Activated T-cell treated with anti-CD3 and anti-CD28 coated beads, Interleukin-2, amount 50 U/mL, for 1 hour (primary cell): ENCODE measurements around the gene RCCD1.

Experiments
- DNase-seq: peaks from one replicate; pipeline ENCODE4 v3.0.0-alpha.2; 2020

The RCCD1 gene

DNA sequence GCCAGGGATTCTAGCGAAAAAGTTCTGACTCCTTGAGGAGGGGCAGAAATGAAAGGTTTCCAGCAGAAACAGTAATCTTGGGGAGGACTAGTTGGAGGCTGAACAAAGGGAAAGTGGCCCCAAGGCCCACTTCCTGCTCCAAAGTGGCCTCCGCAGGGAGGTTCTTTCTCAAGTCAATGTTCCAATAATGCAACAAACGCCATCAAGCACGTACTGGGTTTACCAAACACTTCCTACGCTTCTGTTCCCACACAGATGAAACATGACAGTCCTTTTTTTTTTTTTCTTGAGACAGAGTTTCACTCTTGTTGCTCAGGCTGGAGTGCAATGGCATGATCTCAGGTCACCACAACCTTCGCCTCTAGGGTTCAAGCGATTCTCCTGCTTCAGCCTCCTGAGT lies 9.6 kb upstream of the RCCD1 start:
- DNase-seq = no peak

- DNase-seq = no peak
These were observed 8.1 kb upstream of the RCCD1 start for GRCh38 chr15:90946538-90946937.

GRCh38 chr15:90946941-90947576 lies 7.6 kb upstream of the RCCD1 start:
- DNase-seq = no peak

DNA sequence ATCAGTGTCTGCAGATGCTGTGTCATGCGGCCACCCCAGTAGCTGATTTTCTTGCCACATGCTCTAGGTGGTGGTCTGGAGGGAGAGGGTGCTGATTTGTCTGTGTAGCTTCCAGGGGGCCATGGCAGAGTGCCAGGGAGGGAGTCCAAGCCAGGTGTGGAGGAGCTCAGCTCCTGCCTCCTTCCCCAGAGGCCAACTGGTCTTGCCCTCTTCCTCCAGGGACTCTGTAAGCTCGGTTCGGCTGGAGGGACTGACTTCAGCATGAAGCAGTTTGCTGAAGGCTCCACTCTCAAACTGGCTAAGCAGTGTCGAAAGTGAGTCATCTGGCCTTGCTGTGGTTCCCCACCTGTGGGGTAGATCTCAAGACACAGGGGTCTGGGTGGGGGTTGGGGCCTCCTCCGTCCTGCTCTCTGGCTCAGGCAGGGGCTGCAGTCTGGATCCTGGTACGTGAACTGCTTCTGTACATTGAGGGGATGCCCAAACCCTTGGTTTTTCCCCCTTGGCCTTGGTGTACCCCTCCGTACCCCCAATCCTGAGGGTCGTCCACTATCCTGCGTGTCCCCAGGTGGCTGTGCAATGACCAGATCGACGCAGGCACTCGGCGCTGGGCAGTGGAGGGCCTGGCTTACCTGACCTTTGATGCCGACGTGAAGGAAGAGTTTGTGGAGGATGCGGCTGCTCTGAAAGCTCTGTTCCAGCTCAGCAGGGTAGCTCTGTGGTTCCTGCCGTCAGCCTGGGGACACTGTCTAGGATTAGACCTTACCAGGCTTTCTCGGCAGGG lies 6.9 kb upstream of the RCCD1 start:
- no peak for DNase-seq

DNA sequence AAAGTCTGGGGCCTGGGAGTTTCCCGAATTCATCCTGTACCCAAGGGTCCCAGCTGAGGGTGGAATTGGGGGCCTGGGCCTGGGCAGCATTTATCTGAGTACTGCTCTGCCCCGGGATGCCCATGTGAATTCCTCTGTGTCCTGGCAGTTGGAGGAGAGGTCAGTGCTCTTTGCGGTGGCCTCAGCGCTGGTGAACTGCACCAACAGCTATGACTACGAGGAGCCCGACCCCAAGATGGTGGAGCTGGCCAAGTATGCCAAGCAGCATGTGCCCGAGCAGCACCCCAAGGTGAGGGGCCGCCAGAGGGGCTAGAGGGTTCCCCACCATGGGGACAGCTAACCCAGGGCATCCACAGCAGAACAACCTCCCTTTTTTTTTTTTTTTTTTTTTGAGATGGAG lies 6.2 kb upstream of the RCCD1 start:
- no peak for DNase-seq

- no peak for DNase-seq
These were observed 4.6 kb upstream of the RCCD1 start for GRCh38 chr15:90949979-90950675.

DNA sequence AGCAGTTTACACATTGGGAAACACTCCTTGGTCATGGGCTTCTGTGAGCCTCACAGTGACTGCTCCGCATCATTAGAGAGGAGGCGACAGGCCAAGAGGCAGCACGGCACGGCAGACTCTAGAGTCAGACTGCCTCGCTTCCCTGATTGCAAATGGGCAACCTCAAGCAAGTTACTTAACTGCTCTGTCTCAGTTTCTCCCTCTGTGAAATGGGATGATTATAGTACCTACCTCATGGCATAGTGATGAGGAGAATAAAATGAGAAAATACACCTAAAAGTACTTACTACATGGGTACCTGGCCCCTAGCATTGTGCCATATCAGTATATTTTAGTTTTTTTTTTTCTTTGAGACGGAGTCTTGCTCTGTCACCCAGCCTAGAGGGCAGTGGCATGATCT lies 4.0 kb upstream of the RCCD1 start:
- DNase-seq = no peak

GRCh38 chr15:90952901-90953677 lies 1.6 kb upstream of the RCCD1 start:
- DNase-seq = no peak

DNA sequence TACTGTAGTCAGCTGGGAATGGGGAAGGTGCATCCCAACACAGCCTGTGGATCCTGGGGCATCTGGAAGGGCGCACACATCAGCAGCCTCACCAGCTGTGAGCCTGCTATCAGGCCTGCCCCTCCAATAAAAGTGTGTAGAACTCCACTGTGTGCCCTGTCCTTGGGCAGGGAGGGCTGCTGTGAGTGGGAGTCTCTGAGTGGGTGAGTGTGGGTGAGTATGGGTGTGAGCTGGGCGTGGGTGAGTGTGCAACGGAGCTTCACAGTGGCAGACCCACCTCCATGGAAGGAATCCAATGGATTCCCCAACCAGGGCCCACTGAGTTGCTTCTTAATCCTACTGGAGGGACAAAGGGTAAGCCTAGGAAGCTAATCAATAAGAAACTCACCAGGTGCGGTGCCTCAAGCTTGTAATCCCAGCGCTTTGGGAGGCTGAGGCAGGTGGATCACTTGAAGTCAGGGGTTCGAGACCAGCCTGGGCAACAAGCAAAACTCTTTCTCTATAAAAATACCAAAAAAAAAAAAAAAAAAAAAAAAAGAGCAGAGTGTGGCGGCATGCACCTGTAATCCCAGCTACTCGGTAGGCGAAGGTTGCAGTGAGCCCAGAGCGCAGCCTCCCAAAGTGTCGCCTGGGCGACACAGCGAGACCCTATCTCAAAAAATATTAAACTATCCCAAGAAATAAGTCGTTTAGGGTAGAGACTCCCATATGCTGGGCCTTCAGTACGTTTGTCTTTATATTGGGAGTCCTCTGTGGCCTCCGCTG lies 555 bp upstream of the RCCD1 start:
- no peak for DNase-seq

- no peak for DNase-seq
These were observed 1.1 kb downstream of the RCCD1 start for GRCh38 chr15:90955624-90956273.

GRCh38 chr15:90956274-90957030 lies 1.8 kb downstream of the RCCD1 start:
- peak; percentile 75 for DNase-seq

DNA sequence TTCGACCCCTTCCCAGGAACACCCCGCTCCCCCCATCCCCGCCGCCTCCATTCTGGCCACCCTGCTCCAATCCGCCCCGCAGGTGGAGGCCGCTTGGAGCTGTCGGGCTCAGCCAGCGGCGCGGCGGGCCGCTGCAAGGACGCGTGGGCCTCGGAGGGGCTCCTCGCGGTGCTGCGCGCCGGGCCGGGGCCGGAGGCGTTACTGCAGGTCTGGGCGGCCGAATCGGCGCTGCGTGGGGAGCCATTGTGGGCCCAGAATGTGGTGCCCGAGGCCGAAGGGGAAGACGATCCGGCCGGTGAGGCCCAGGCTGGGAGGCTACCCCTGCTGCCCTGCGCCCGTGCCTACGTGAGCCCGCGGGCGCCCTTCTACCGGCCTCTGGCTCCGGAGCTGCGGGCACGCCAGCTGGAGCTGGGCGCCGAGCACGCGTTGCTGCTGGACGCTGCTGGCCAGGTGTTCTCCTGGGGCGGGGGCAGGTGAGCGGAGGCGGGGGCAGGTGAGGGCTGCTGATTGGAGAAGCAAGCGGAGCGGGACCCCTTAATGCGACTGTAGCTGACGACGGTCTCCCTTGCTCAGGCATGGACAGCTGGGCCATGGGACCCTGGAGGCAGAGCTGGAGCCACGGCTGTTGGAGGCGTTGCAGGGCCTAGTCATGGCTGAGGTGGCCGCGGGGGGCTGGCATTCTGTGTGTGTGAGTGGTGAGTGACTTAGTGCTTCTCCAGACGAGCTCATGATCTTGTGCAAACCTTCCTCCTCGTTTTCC lies 2.5 kb downstream of the RCCD1 start:
- DNase-seq = no peak

- no peak for DNase-seq
These were observed 3.1 kb downstream of the RCCD1 start for GRCh38 chr15:90957791-90958190.

- no peak for DNase-seq
These were observed 4.4 kb downstream of the RCCD1 start for GRCh38 chr15:90959028-90959595.

- no peak for DNase-seq
These were observed 5.2 kb downstream of the RCCD1 start for GRCh38 chr15:90959894-90960293.

DNA sequence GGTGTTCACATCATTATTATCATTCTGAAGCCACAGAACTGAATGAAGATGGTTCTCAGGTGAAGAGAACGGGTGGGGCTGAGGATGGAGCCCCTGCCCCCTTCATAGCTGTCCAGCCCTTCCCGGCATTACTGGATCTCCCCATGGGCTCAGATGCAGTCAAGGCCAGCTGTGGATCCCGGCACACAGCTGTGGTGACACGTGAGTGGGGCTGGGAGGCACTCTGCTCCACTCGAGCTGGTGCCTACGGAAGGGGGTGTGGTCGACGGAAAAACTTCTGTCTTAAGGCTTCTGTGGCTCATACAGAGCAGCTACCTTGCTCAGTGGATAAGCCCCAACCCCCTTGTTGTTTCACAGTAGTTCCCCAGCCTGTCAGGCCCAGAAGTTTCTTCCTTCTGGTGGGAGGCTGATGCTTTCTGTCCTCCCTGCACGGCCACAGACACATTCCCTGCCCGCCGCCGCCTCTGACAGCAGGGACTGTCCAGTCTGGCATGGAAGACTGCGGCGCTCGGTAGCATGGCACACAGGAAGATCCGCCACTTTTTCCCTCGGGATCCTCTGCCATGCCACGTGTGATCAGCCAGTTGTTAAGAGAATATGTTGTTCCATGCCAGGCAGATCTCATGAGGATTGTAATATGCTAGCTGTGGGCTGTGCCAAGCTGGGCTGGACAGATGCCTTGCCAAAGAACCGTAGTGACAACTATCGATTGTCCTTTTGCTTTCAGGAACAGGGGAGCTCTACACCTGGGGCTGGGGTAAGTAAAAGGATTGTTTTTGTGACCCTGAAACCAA lies 5.8 kb downstream of the RCCD1 start:
- no peak for DNase-seq

DNA sequence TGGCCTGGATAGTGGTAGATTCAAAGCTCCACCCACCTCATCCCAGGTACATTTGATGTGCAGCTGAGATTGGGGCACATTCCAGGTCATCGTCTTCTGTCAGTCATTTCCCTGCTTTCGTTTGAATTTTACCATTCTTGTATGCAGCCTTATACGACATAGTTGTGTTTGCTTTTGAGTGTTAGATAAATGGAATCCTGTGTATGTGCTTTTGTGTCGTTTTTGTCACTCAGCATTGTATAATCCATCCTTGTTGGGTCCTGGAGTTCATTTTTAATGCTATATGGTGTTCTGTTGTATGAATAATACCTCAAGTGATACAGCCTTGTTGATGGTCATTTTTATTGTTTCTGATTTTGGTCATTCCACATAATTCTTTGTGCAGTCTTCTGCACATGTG lies 7.3 kb downstream of the RCCD1 start:
- no peak for DNase-seq

GRCh38 chr15:90966262-90966661 lies 11.6 kb downstream of the RCCD1 start:
- no peak for DNase-seq

DNA sequence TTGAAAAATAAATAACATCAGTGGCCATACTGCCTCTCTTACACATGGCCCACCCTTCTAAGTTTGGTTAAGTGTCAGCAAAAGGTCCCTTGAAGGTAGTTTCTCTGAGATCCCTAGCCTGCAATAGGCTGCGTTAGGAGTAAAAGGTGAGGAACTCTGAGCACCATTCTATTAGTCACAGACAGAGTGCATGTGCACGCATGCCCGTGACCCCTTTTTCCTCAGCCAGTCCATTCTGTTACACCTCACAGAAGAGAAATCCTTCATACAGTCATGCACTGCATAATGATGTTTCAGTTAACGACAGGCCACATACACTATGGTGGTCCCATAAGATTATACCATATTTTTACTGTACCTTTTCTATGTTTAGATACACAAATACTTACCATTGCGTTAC lies 12.5 kb downstream of the RCCD1 start:
- DNase-seq = no peak
